ENCODE measurements around the gene TSEN15.
"Not testable (repeated sequence)": the region's sequence is repeated elsewhere in the genome, so short reads cannot be mapped to it uniquely, and the experiment has no call there.

Gene TSEN15

GRCh38 chr1:184034761-184035379 is 16.7 kb upstream of the TSEN15 start:
- TF ChIP-seq CTCF (IDR thresholded peaks at IDR 0.05; ENCODE audit: low read depth, low read length), result no peak
- no peak overlapping the region for H3K4me3 ChIP-seq (ENCODE audit: low read depth, low read length)

- no peak for TF ChIP-seq CTCF (IDR thresholded peaks at IDR 0.05; ENCODE audit: low read depth, low read length)
- peak overlapping the region; percentile 67 for H3K4me3 ChIP-seq (ENCODE audit: low read depth, low read length)
Observed at GRCh38 chr1:184035719-184036516, 15.6 kb upstream of the TSEN15 start.

GRCh38 chr1:184036517-184036949 is 15.0 kb upstream of the TSEN15 start:
- H3K4me3 ChIP-seq (ENCODE audit: low read depth, low read length), result peak overlapping the region; percentile 67
- no peak for TF ChIP-seq CTCF (IDR thresholded peaks at IDR 0.05; ENCODE audit: low read depth, low read length)

GRCh38 chr1:184037849-184038591 is 13.5 kb upstream of the TSEN15 start:
- no peak for TF ChIP-seq CTCF (IDR thresholded peaks at IDR 0.05; ENCODE audit: low read depth, low read length)
- peak overlapping the region; percentile 67 for H3K4me3 ChIP-seq (ENCODE audit: low read depth, low read length)

GRCh38 chr1:184039126-184039525 is 12.4 kb upstream of the TSEN15 start:
- no peak overlapping the region for H3K4me3 ChIP-seq (ENCODE audit: low read depth, low read length)
- TF ChIP-seq CTCF (IDR thresholded peaks at IDR 0.05; ENCODE audit: low read depth, low read length), result no peak

GRCh38 chr1:184041731-184042130 is 9.8 kb upstream of the TSEN15 start:
- no peak overlapping the region for H3K4me3 ChIP-seq (ENCODE audit: low read depth, low read length)
- TF ChIP-seq CTCF (IDR thresholded peaks at IDR 0.05; ENCODE audit: low read depth, low read length), result no peak

GRCh38 chr1:184043315-184043714 is 8.2 kb upstream of the TSEN15 start:
- H3K4me3 ChIP-seq (ENCODE audit: low read depth, low read length), result not testable (repeated sequence)
